ENCODE measurements around the gene C4orf51. TPM values are rescaled to one million over a fixed set of nuclear protein-coding genes. Genes with fewer than 3 reads are reported as not detected.

C4orf51 gene
- polyA plus RNA-seq, 10 donors, result not detected

GRCh38 chr4:145756244-145756643, 76.3 kb downstream of the C4orf51 start:
- DNase-seq, result no peak

- no peak for DNase-seq
Observed at GRCh38 chr4:145757188-145757587, 77.2 kb downstream of the C4orf51 start.

- no peak for DNase-seq
Observed at GRCh38 chr4:145760176-145760575, 80.2 kb downstream of the C4orf51 start.

GRCh38 chr4:145760961-145761929, 81.3 kb downstream of the C4orf51 start:
- no peak for DNase-seq

GRCh38 chr4:145762719-145763118, 82.8 kb downstream of the C4orf51 start:
- DNase-seq, result no peak

GRCh38 chr4:145763399-145763798, 83.5 kb downstream of the C4orf51 start:
- DNase-seq, result no peak

- DNase-seq, result no peak
Observed at GRCh38 chr4:145766273-145766672, 86.3 kb downstream of the C4orf51 start.

GRCh38 chr4:145769450-145770037, 89.6 kb downstream of the C4orf51 start:
- no peak for DNase-seq

- no peak for DNase-seq
Observed at GRCh38 chr4:145770124-145770523, 90.2 kb downstream of the C4orf51 start.

- DNase-seq, result no peak
Observed at GRCh38 chr4:145772347-145772746, 92.4 kb downstream of the C4orf51 start.

GRCh38 chr4:145773581-145774234, 93.8 kb downstream of the C4orf51 start:
- no peak for DNase-seq

- no peak for DNase-seq
Observed at GRCh38 chr4:145774473-145774872, 94.5 kb downstream of the C4orf51 start.

- DNase-seq, result no peak
Observed at GRCh38 chr4:145775406-145775805, 95.5 kb downstream of the C4orf51 start.

GRCh38 chr4:145776208-145776607, 96.3 kb downstream of the C4orf51 start:
- DNase-seq, result no peak

GRCh38 chr4:145779319-145779801, 99.4 kb downstream of the C4orf51 start:
- DNase-seq, result no peak

- DNase-seq, result no peak
Observed at GRCh38 chr4:145781351-145781750, 101.4 kb downstream of the C4orf51 start.

Other genes with a start within 250 kb of the C4orf51 start
- gene SMAD1, start 198.3 kb upstream of the C4orf51 start, polyA plus RNA-seq (ENCODE audit: insufficient read length in 10 of 10), result 100 to 1,000 TPM in 1 of 10 donors, 10 to 100 TPM in 9; 61.2 to 101 (median 72.7) TPM
- gene MMAA, start 60.8 kb upstream of the C4orf51 start, polyA plus RNA-seq (ENCODE audit: insufficient read length in 10 of 10), result 1 to 10 TPM; 5.9 to 8.8 (median 6.5) TPM

Data from muscle of back (tissue), 11 donors.